ENCODE results near the gene CCNA1. TPM values are rescaled to one million over a fixed set of nuclear protein-coding genes. Genes with fewer than 3 reads are reported as not detected.

The CCNA1 gene
- total RNA-seq, 1 experiment from 2014 or later: not detected

- H3K4me3 ChIP-seq (ENCODE audit: low read depth in 2 of 2, low read length in 2 of 2): no peak overlapping the region
- H3K36me3 ChIP-seq (ENCODE audit: control insufficient read depth, insufficient read depth, low read length): no peaks in the 10 kb centered on the region
- ChIA-PET CTCF (no interaction called here), POLR2A (no interaction called here)
- in situ Hi-C loops (cut with HindIII; ENCODE audit: low pct_unique_long_range_greater_than_20kb, low sequenced_read_pairs): no loop called here
- H3K27me3 ChIP-seq (ENCODE audit: control insufficient read depth, insufficient read depth, low read length): no peaks in the 10 kb centered on the region
- no peak overlapping the region for H3K27ac ChIP-seq (ENCODE audit: low read length)
- no peaks in the 10 kb centered on the region for H3K9me3 ChIP-seq (ENCODE audit: control insufficient read depth, insufficient read depth, low read depth, low read length)
- H3K4me1 ChIP-seq (ENCODE audit: control insufficient read depth, insufficient read depth, low read length): no peaks in the 10 kb centered on the region
- DNase-seq (ENCODE audit: low read depth, low spot score): no peak
- TF ChIP-seq TCF7L2 (IDR thresholded peaks at IDR 0.05; ENCODE audit: low read depth, low read length) (no peak), CTCF (IDR thresholded peaks at IDR 0.05) (no peak), POLR2AphosphoS5 (IDR thresholded peaks at IDR 0.05; ENCODE audit: low read depth, low read length) (no peak), SIN3A (IDR thresholded peaks at IDR 0.05; ENCODE audit: borderline replicate concordance, insufficient read depth, low read depth, low read length) (no peak), REST (IDR thresholded peaks at IDR 0.05; ENCODE audit: insufficient read depth in 1 of 2, low read depth in 2 of 2, low read length in 1 of 2) (no peak)
- no TSS peak for BruUV-seq (replicated peaks)
- intact Hi-C loops (cut with micrococcal nuclease; ENCODE audit: unreplicated experiment): no loop called here
- ATAC-seq: no peak
Measured at GRCh38 chr13:36461506-36461905, 29.2 kb downstream of the CCNA1 start.

- DNase-seq (ENCODE audit: low read depth, low spot score) (no peak), ATAC-seq (no peak)
- in situ Hi-C loops (cut with HindIII; ENCODE audit: low pct_unique_long_range_greater_than_20kb, low sequenced_read_pairs): no loop called here
- Histone ChIP-seq H3K9me3 (ENCODE audit: control insufficient read depth, insufficient read depth, low read depth, low read length) (no peaks in the 10 kb centered on the region), H3K27ac (ENCODE audit: low read length) (no peak overlapping the region), H3K4me3 (ENCODE audit: low read depth in 2 of 2, low read length in 2 of 2) (no peak overlapping the region), H3K4me1 (ENCODE audit: control insufficient read depth, insufficient read depth, low read length) (no peaks in the 10 kb centered on the region), H3K27me3 (ENCODE audit: control insufficient read depth, insufficient read depth, low read length) (no peaks in the 10 kb centered on the region), H3K36me3 (ENCODE audit: control insufficient read depth, insufficient read depth, low read length) (no peaks in the 10 kb centered on the region)
- no TSS peak for BruUV-seq (replicated peaks)
- POLR2A ChIA-PET: no interaction called here
- TF ChIP-seq TCF7L2 (IDR thresholded peaks at IDR 0.05; ENCODE audit: low read depth, low read length) (no peak), SIN3A (IDR thresholded peaks at IDR 0.05; ENCODE audit: borderline replicate concordance, insufficient read depth, low read depth, low read length) (no peak), CTCF (IDR thresholded peaks at IDR 0.05) (peak; percentile 14; the same call in 1 of the 2 replicates)
- CTCF ChIA-PET: no interaction called here
- intact Hi-C loops (cut with micrococcal nuclease; ENCODE audit: unreplicated experiment): no loop called here
Measured at GRCh38 chr13:36475468-36475867, 43.2 kb downstream of the CCNA1 start.

Data from Panc1 (cell line).